Stimulated activated CD8-positive, alpha-beta memory T cell treated with anti-CD3 and anti-CD28 coated beads, Interleukin-7, amount 100 ng/mL, for 48 hours (primary cell): Measurements from ENCODE around the gene OXT.
"Not testable (repeated sequence)": the region's sequence is repeated elsewhere in the genome, so short reads cannot be mapped to it uniquely, and the experiment has no call there.

Experiments used
- DNase-seq, 2 donors: peaks; one replicate each; pipeline ENCODE4 v3.0.0-alpha.2; 2020; ENCODE audit warnings: low read depth in 1 of 2; ENCODE audit errors: extremely low read depth in 1 of 2

OXT gene

DNA sequence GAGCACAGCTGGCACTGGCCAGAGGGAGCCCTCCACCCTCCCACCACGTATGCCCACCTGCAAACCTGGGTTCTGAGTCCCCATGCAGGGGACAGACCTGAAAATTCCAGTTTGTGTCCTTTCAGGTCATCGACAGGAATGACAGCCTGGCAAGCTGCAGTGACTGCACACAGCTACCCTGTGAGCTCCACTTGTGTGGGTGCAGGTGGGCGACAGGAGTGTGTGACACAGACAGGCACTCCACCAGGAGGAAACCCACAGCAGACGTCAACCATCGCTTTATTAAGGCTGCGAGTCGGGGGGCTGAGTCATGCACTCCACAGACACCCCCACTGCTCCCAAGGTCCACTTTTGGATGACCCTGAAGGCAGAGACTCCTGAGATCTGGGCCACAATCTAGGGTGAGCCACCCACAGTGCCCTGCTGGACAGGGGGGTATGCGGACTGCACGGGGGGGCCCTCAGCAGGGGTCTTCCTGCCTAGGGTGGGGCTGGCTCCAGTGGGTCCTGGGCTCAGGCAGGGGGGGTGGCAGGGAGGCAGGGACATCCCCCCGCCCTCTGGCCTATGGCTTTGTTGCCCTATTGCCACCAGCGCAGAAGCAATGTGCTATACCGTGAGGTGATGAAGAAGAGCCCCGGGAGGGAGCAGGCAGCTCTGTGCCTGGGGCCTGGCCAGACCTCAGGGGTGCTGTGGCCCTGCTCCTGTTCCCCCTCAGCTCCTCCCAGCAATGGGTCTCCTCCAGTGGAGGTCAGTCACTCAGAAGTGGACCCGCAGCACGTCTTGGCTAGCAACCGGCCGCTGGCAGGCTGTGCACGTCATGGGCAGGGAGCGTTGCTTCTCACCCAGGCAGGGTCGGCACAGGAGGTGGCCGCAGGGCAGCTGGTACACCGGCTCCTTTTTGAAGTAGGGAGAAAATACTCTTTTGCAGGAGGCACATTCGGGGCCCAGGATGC is 38.2 kb downstream of the OXT start:
- DNase-seq, result no peak

GRCh38 chr20:3111507-3111906 is 40.1 kb downstream of the OXT start:
- no peak for DNase-seq

DNA sequence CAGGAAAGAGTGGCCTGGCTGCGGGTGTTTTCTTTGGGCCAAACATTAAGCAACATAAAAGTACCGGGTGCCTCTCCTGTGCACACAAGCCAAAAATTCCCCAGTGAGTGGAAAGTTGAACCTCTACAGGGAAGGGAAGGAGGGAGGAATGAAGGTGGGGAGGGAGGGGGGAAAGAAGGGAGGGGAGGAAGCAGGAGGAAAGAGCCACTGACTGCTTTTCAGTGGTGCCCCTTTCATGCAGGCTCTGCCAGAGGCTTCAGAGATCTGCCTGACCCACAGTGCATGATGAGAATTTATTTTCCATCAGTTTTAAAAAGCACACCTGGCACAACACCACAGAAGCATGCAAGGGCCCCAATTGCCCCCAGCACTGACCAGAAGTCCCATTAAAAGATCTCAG is 40.6 kb downstream of the OXT start:
- no peak for DNase-seq

DNA sequence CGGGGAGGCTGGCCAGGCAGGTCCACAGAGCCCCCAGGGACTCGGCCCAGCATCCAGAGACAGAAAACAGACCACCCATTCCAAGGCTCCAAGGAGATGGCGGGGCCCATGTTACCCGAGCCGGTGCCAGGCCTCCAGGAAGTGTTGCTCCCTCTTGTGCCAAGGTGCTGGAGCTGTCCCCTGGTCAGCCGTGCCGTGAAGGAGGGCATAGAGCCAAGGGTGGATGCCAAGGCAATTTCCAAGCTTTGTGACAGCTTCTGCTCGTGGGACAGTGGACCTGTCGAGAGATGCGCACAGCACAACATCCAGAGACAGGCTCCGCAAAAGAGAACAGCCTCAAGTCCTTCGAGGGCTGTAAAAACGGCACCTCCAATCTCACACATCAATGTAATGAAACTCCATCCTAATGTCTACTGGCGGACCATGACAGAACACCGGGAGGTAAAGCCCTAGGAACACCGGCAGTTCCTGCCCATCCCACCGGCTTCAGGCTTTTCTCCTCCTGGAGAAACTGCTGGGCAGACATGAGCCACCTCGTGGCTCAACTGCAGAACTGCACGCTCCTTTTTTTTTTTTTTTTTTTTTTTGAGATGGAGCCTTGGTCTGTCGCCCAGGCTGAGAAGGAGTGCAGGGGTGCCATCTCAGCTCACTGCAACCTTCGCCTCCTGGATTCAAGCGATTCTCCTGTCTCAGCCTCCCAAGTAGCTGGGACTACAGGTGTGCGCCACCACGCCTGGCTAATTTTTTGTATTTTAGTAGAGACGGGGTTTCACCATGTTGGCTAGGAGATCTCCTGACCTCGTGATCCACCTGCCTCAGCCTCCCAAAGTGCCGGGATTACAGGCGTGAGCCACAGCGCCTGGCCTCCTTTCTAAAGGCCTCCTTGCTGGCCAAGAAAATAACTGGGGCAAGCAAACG is 44.0 kb downstream of the OXT start:
- no peak for DNase-seq

DNA sequence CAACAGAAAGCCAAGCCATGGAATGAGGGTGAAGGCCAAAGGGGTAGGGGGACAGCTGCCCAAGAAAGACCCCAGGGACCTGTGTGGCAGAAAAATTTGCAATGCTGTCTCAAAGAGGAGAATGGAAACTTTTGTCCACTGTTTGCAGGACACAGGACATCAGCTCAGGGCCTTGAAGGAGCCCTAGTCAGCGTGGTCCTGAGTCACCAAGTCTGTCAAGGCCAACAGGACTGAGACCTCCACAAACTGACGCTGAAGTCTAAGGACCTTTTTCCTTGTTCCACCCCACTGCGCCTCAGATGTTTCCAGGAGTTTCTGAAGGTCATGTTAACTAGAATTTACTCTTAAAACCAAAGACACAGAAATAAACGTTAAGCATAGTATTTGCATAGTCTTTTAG is 44.9 kb downstream of the OXT start:
- no peak for DNase-seq

DNA sequence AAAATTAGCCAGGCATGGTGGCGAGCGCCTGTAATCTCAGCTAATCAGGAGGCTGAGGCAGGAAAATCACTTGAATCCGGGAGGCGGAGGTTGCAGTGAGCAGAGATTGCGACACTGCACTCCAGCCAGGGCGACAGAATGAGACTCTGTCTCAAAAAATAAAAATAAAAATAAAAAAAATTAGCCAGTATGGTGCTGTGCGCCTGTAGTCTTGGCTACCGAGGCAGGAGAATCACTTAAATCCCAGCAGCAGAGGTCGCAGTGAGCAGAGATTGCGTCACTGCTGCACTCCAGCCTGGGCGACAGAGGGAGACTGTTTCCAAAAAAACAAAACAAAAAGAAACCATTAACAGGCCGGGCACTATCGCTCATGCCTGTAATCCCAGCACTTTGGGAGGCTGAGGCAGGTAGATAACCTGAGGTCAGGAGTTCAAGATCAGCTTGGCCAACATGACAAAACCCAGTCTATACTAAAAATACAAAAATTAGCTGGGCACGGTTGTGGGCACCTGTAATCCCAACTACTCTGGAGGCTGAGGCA is 46.5 kb downstream of the OXT start:
- DNase-seq, result not testable (repeated sequence)

GRCh38 chr20:3119044-3119443 is 47.6 kb downstream of the OXT start:
- DNase-seq, result no peak

DNA sequence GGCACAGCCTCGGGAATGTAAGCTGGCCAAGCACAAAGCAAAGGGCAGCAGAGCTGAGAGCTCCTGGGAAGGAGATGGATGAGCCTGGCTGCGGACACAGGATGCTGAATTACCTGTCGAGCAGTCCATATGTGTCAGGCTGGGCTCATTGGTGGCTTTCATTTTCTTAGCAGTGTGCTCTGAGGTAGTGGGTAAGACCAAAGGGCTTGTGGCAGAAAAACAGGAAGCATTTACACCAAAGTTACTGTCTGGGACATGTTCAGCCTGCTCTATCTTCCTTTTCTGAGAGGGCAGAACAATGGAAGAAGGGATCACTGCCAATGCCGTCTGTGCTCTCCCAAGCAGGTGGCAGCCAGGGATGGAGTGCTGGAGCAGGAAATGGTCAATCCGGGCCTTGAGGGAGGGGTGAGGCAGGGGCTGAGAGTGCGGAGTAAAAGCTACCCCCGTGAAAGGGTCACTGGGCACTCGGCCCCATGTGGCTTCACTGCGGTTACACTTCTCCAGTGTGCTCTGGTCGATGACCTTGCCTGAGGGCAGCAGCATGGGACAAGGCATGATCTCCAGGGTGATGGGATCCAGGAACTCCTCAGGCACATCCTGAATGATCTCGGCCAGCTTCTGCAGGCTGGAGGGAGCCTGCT is 50.0 kb downstream of the OXT start:
- DNase-seq, result no peak
